GM18858 (cell line): ENCODE data around the gene CHMP6.

Source experiments
- ATAC-seq: cut with Tn5 transposase; IDR thresholded peaks from one replicate; pipeline ENCODE4 v1.9.1; 2021; ENCODE audit not compliant: unreplicated experiment

Gene CHMP6

DNA sequence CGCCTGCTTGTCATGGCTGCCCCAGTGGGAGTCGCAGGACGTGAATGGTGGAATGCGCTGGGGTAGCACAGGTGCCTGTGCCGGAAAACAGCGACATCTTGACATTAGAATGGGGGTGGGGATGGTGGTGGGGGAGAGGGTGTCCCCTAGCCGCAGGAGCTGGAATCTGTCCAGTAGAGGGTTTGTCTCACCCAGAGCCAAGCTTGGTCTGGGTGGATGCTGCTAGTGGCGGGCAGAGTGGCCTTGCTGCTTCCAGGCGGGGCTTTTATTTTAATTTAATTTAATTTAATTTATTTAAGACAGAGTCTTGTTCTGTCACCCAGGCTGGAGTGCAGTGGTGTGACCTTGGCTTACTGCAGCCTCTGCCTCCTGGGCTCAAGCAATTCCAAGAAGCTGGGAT, 51.0 kb downstream of the CHMP6 start:
- ATAC-seq = no peak

GRCh38 chr17:81043319-81043724, 51.7 kb downstream of the CHMP6 start:
- ATAC-seq = no peak

GRCh38 chr17:81043725-81044427, 52.2 kb downstream of the CHMP6 start:
- ATAC-seq = no peak

- ATAC-seq = no peak
These were observed 52.8 kb downstream of the CHMP6 start for GRCh38 chr17:81044428-81044763.

GRCh38 chr17:81044764-81045589, 53.3 kb downstream of the CHMP6 start:
- no peak for ATAC-seq

DNA sequence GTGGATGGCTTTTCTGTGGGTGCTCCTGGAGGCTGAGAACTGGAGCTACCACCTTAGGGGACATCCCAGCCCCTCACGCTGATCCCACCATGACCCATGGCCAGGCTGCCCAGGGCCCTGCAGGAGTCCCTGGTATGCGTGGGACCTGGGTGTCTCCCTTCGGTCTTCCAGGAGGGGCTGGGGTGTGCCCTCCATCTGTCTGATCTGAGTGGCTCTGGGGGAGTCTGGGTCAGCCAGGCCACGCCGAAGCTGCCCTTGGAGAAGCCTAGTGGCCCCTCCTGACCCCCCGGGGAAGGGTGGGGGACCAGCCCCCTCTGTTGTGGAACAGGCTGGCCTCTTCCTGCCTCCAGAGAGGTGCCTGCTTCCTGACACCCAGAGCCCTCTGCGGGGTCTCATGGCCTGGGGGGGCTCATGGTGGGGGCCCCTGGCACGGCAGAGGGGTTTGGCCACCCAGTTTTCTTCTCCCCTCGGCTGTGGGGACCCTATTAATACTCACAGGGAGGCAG, 54.0 kb downstream of the CHMP6 start:
- no peak for ATAC-seq

DNA sequence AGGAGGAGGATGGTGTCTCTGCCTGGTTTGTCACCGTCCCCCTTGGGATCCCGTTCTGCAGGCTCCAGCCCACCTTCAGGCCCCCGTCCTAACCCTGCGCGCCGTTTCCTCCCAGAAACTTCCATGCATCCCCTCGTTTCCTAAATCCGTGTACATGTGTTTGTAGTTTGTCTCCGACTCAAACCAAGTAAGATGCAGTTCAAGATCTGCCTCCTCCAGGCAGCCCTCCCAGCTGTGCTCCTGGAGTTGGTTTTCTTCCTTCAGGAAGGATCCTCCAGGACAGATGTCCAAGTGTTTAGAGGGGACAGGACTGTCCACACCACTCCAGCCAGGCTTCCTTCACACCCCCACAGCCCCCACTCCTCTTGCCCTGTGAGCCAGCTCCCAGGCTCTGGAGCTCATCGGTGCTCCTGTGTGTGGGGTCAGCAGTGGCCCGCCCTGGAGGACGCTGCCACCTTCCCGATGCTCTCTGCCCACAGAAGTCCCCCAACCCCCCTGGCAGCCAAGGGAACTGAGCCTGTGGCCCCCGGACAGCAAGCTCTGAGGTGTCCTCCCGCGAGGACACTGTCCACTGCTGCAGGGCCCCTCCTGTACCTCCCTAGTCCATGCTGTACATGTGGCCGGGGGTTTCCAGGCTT, 54.6 kb downstream of the CHMP6 start:
- ATAC-seq = no peak

GRCh38 chr17:81046770-81047359, 55.2 kb downstream of the CHMP6 start:
- ATAC-seq = no peak

- ATAC-seq = no peak
These were observed 57.3 kb downstream of the CHMP6 start for GRCh38 chr17:81048827-81049371.

DNA sequence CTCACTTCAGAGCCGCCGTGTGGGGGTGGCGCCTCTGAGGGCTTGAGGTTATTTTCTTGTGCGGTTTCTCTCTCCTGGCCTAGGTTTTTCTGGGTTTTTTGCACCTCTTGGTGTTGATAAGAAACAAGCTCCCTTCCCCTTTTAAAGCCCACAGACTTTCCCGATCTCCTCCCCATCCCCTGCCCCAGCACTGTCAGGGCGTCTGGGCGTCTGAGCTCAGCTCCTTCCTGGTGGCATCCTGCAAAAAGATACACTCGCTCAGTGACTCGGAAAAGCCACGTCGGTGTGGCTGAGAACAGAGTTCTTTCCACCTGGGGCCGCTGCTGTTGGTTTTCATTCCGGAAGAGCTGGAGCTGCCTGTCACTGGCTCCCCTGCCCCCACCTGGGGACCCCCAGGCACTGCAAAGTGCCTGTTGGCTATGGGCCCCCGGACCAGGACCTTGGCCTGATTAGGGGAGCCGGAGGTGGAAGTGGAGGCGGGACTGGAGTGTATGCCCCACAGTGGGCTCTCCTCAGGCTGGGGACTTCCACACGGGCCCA, 57.8 kb downstream of the CHMP6 start:
- no peak for ATAC-seq
